Endodermal cell (in vitro differentiated cells): ENCODE measurements around the gene KIFC3. TPM values are rescaled to one million over a fixed set of nuclear protein-coding genes. Genes with fewer than 3 reads are reported as not detected.

ENCODE experiments used
- DNase-seq: peaks from one replicate; pipeline ENCODE4 v3.0.0-alpha.2; 2017
- H3K27ac ChIP-seq: 2 replicates; pipeline ENCODE4 v1.5.1; 2013; ENCODE audit warnings: mild to moderate bottlenecking, low read depth, low read length, moderate library complexity
- H3K27me3 ChIP-seq: 2 replicates; pipeline ENCODE4 v1.6.1; 2013; ENCODE audit warnings: mild to moderate bottlenecking, low read length, moderate library complexity; ENCODE audit not compliant: insufficient read depth, control insufficient read depth, poor library complexity, severe bottlenecking
- H3K36me3 ChIP-seq: 2 replicates; pipeline ENCODE4 v1.7.0; 2013; ENCODE audit warnings: mild to moderate bottlenecking, low read length, moderate library complexity; ENCODE audit not compliant: control insufficient read depth, insufficient read depth
- H3K4me1 ChIP-seq: one replicate; pipeline ENCODE4 v1.7.0; 2013; ENCODE audit warnings: low read length; ENCODE audit not compliant: control insufficient read depth, insufficient read depth
- H3K4me3 ChIP-seq: 2 replicates; pipeline ENCODE4 v1.5.1; 2013; ENCODE audit warnings: mild to moderate bottlenecking, low read length, moderate library complexity
- H3K9ac ChIP-seq: 2 replicates; pipeline ENCODE4 v1.6.1; 2013; ENCODE audit warnings: mild to moderate bottlenecking, low read length, moderate library complexity; ENCODE audit not compliant: poor library complexity, severe bottlenecking; ENCODE audit errors: extremely low read depth
- H3K9me3 ChIP-seq: 2 replicates; pipeline ENCODE4 v1.6.1; 2013; ENCODE audit warnings: mild to moderate bottlenecking, low read length, moderate library complexity; ENCODE audit not compliant: control insufficient read depth
- H3K27ac Mint-ChIP-seq: 2 replicates; pipeline ENCODE4 v1.8.0; 2020; ENCODE audit warnings: mixed read lengths
- H3K27me3 Mint-ChIP-seq: 2 replicates; pipeline ENCODE4 v1.8.0; 2021; ENCODE audit warnings: mild to moderate bottlenecking, mixed read lengths; ENCODE audit not compliant: insufficient read depth
- H3K36me3 Mint-ChIP-seq: 2 replicates; pipeline ENCODE4 v1.8.0; 2020; ENCODE audit warnings: low read depth, mixed read lengths
- H3K4me1 Mint-ChIP-seq: 2 replicates; pipeline ENCODE4 v1.8.0; 2020; ENCODE audit warnings: mixed read lengths
- H3K4me3 Mint-ChIP-seq: 2 replicates; pipeline ENCODE4 v1.8.0; 2020; ENCODE audit warnings: mild to moderate bottlenecking, moderate library complexity, mixed read lengths
- H3K9me3 Mint-ChIP-seq: 2 replicates; pipeline ENCODE4 v1.8.0; 2020; ENCODE audit warnings: mild to moderate bottlenecking, mixed read lengths
- CTCF ChIP-seq: fragments of 200-600 bp; sonication (generic); conservative IDR thresholded peaks from 2 replicates; pipeline ENCODE4 v1.5.0; 2021; ENCODE audit warnings: antibody characterized with exemption, mild to moderate bottlenecking
- WGBS, 2 experiments: methylation state at CpG; one replicate each; pipeline versions ENCODE4 v1.1.5 to v1.1.7; 2013; ENCODE audit warnings: missing lambda C conversion rate in 2 of 2, mixed read lengths in 1 of 2; ENCODE audit not compliant: insufficient coverage in 1 of 2, insufficient read length in 1 of 2; 5-methylcytosine and 5-hydroxymethylcytosine counted together
- total RNA-seq, 2 donors: library from RNA; stranded (reverse); fragmentation: NEBNext Ultra II Directional in 1 of 2; extraction: Animal tissue kit (Norgen Biotek cat#: 25700) in 1 of 2; gene quantifications; 2 replicates in 1 of 2; 3 replicates in 1 of 2; pipeline ENCODE4 v1.2.1, GENCODE V29; 2021

KIFC3 gene
- total RNA-seq, 2 donors from 2014 or later, result 39.2 to 39.3 TPM

GRCh38 chr16:57801098-57801808 lies 1.0 kb downstream of the KIFC3 start:
- Mint-ChIP-seq H3K9me3 (no peaks in the 10 kb centered on the region), H3K27ac (peak overlapping the region; percentile 7), H3K36me3 (peaks cover 7% of the 10 kb centered on the region), H3K27me3 (no peaks in the 10 kb centered on the region), H3K4me3 (peak overlapping the region; percentile 64), H3K4me1 (peaks cover 58% of the 10 kb centered on the region)
- peaks cover 37% of the 10 kb centered on the region for H3K4me1 ChIP-seq
- H3K4me3 ChIP-seq, result peak overlapping the region; percentile 90
- peaks cover 14% of the 10 kb centered on the region for H3K36me3 ChIP-seq
- peak overlapping the region; percentile 86 for H3K9ac ChIP-seq
- 0 to 43% methylated on average over 2 to 5 of the region's 5 CpGs for WGBS, 2 experiments
- no peaks in the 10 kb centered on the region for H3K9me3 ChIP-seq
- no peaks in the 10 kb centered on the region for H3K27me3 ChIP-seq
- TF ChIP-seq CTCF, result peak; percentile 48
- H3K27ac ChIP-seq, result no peak overlapping the region
- DNase-seq, result peak; percentile 79

- Histone ChIP-seq H3K9me3 (no peaks in the 10 kb centered on the region), H3K27me3 (no peaks in the 10 kb centered on the region), H3K36me3 (peaks cover 18% of the 10 kb centered on the region), H3K4me1 (peaks cover 37% of the 10 kb centered on the region), H3K9ac (peak overlapping the region; percentile 86), H3K27ac (no peak overlapping the region), H3K4me3 (peak overlapping the region; percentile 90)
- H3K9me3 Mint-ChIP-seq, result no peaks in the 10 kb centered on the region
- H3K27me3 Mint-ChIP-seq, result no peaks in the 10 kb centered on the region
- WGBS, 2 experiments, result 70 to 82% methylated on average over 9 to 12 of the region's 12 CpGs
- peak overlapping the region; percentile 64 for H3K4me3 Mint-ChIP-seq
- H3K4me1 Mint-ChIP-seq, result peaks cover 57% of the 10 kb centered on the region
- no peak for TF ChIP-seq CTCF
- no peak for DNase-seq
- peak overlapping the region; percentile 7 for H3K27ac Mint-ChIP-seq
- peaks cover 7% of the 10 kb centered on the region for H3K36me3 Mint-ChIP-seq
These were observed 1.8 kb downstream of the KIFC3 start for GRCh38 chr16:57800200-57801097.

DNA sequence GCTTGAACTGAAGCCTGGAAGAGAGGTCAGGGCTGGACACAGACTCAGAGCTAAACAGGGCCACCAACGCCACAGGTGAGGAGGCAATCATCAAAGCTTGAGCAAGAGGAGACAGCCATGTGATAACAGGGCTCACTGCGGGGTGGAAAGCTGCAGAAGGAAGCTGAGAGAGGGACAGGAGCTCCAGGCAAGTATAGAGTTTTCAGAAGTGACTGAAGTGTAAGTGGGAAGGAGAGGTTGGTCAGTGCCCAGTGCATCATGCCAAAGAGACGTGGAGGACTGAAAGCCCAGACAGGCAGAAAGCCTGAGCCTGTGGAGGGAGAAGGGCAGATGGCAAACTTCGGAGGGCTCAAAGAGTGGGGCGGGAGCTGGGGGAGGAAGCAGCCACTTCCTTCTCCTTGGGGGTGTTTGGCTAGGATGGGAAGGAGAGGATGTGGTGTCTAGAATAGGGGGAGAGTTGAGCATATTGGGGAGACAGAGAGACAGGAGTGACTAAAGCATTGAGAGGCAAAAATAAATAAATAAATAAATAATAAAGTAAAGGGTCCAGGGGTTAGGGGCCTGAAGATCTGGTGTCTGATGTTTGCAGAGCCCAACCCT lies 2.6 kb downstream of the KIFC3 start:
- peaks cover 58% of the 10 kb centered on the region for H3K4me1 Mint-ChIP-seq
- H3K27ac Mint-ChIP-seq, result peak overlapping the region; percentile 11
- Histone ChIP-seq H3K36me3 (peaks cover 22% of the 10 kb centered on the region), H3K27ac (no peak overlapping the region), H3K9ac (peak overlapping the region; percentile 28), H3K4me3 (peak overlapping the region; percentile 90), H3K4me1 (peaks cover 37% of the 10 kb centered on the region), H3K27me3 (no peaks in the 10 kb centered on the region), H3K9me3 (no peaks in the 10 kb centered on the region)
- no peaks in the 10 kb centered on the region for H3K27me3 Mint-ChIP-seq
- TF ChIP-seq CTCF, result no peak
- H3K4me3 Mint-ChIP-seq, result peak overlapping the region; percentile 64
- peaks cover 7% of the 10 kb centered on the region for H3K36me3 Mint-ChIP-seq
- 55 to 68% methylated on average over 3 to 4 of the region's 5 CpGs for WGBS, 2 experiments
- H3K9me3 Mint-ChIP-seq, result no peaks in the 10 kb centered on the region
- DNase-seq, result peak; percentile 81
